Mucosa of descending colon (tissue), 3 donors: ENCODE results near the gene LINC01488. TPM values are rescaled to one million over a fixed set of nuclear protein-coding genes. Genes with fewer than 3 reads are reported as not detected.

ENCODE experiments used
- ATAC-seq: fragments of 200-7000 bp; cut with Tn5 transposase; one replicate; pipeline ENCODE4 v1.9.1; 2020; ENCODE audit warnings: mild to moderate bottlenecking, moderate library complexity
- DNase-seq, 3 donors: peaks; one replicate each; pipeline ENCODE4 v3.0.0-alpha.2; 2020
- H3K36me3 ChIP-seq: fragments of 200-600 bp; one replicate; pipeline ENCODE4 v1.8.0; 2021; ENCODE audit warnings: low read depth, mild to moderate bottlenecking
- H3K4me1 ChIP-seq: fragments of 200-600 bp; one replicate; pipeline ENCODE4 v1.8.0; 2021; ENCODE audit warnings: low read depth, mild to moderate bottlenecking
- H3K4me3 ChIP-seq: fragments of 200-600 bp; one replicate; pipeline ENCODE4 v1.8.0; 2021; ENCODE audit warnings: mild to moderate bottlenecking
- H3K9me3 ChIP-seq: fragments of 200-600 bp; one replicate; pipeline ENCODE4 v1.8.0; 2021; ENCODE audit warnings: mild to moderate bottlenecking
- CTCF ChIP-seq: fragments of 200-600 bp; IDR thresholded peaks from one replicate; pipeline ENCODE4 v1.8.0; 2022; ENCODE audit warnings: antibody characterized with exemption, mild to moderate bottlenecking
- intact Hi-C, 2 donors: fragments of 100-400 bp; cut with DNase I in 1 of 2; cut with micrococcal nuclease in 1 of 2; formaldehyde crosslinking; loops; one replicate each; pipeline versions ENCODE4 v1.11.0 to v1.11.1; 2022; cut with DNase I, micrococcal nuclease
- total RNA-seq, 3 donors: library from RNA; stranded (reverse); fragmentation: NEBNext Ultra II Directional in 2 of 3; extraction: Animal tissue kit (Norgen Biotek cat#: 25700) in 2 of 3; gene quantifications; one replicate each; pipeline versions ENCODE4 v1.2.1 to v1.2.4, GENCODE V29; 2021 to 2023
- donor health status: DM: no; HTN: no; CAD: no; lungs with moderate emphysema.
- donor health status: DM: no; HTN: no; CAD: no.
- donor health status: DM: no; HTN: yes; CAD: no.

The LINC01488 gene
- total RNA-seq, 3 donors from 2014 or later = not detected

GRCh38 chr11:69501121-69501489 is 19.6 kb downstream of the LINC01488 start:
- DNase-seq (no peak), ATAC-seq (no peak)
- intact Hi-C loops = no loop called here
- Histone ChIP-seq H3K36me3 (no peaks in the 10 kb centered on the region), H3K9me3 (no peaks in the 10 kb centered on the region), H3K4me3 (no peak overlapping the region), H3K4me1 (peaks cover 3% of the 10 kb centered on the region)
- no peak for TF ChIP-seq CTCF

DNA sequence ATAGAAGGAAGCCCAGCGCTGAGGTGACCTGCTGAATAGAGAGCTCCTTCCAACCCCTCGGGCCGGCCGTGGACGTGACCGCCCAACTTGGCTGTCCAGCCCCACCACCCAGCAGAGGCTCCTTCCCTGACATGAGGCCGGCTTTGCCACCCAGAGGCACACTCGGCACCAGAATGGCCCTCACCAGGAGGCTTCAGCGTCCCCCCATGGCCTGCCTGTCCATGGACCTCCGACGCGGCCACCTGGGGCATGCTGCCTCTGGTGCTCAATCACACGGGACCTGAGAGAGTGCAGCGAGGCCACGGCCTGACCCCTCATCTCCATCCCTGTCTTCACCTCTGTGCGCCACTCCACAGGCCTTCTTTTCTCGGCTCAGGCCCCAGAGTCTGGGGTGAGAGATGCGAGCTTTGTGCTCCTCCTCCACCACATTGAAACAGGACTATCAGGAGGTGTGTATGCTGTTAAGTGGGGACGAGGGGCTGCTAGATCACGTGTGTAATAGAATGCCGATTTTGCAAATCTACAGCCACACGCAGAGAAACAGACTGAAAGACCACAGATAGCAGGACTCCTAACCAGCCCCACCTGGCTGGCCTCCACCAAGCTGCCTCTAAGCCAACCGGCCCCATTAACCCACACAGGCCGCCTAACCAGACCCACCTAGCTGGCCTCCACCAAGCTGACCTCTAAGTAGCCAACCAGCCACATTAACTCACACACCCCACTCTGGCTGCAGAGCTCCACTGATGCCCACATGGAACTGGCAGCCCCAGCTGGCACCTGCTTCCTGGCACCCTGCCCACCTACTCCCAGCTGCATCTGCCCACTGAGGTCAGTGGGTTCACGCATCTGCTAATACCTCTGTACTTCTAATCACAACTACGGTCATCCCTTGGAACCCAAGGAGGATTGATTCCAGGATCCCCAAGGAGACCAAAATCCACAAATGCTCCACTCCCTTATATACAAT is 20.7 kb downstream of the LINC01488 start:
- ATAC-seq = peak; percentile 30
- Histone ChIP-seq H3K4me1 (peaks cover 3% of the 10 kb centered on the region), H3K36me3 (no peaks in the 10 kb centered on the region), H3K4me3 (no peak overlapping the region), H3K9me3 (no peaks in the 10 kb centered on the region)
- peak in 1 of 3 donors; percentile 23 for DNase-seq
- intact Hi-C loops = no loop called here
- no peak for TF ChIP-seq CTCF

DNA sequence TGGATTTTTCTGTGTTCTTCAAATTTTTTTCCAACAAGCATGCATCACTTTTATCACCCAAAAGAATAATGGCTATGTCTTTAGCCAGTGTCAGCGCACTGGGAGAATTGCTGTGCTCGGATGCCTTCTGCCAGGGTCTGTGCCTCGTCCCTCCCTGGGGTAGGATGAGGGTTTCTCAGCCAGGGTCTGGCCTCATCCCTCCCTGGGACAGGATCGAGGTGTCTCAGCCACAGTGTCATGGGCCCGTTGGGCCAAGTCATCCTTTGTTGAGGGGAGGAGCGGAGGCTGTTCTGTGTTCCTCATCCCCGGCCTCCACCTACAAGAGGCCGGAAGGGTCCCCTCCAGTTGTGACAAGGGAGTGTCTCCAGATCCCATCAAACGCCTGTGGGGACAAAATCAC is 22.7 kb downstream of the LINC01488 start:
- no peak for TF ChIP-seq CTCF
- ATAC-seq (no peak), DNase-seq (peak in 1 of 3 donors; percentile 12)
- Histone ChIP-seq H3K9me3 (no peaks in the 10 kb centered on the region), H3K4me1 (peaks cover 3% of the 10 kb centered on the region), H3K4me3 (no peak overlapping the region), H3K36me3 (no peaks in the 10 kb centered on the region)
- intact Hi-C loops = no loop called here

GRCh38 chr11:69504576-69505335 is 23.3 kb downstream of the LINC01488 start:
- H3K9me3 ChIP-seq = no peaks in the 10 kb centered on the region
- H3K4me3 ChIP-seq = no peak overlapping the region
- no peak for TF ChIP-seq CTCF
- no peaks in the 10 kb centered on the region for H3K36me3 ChIP-seq
- intact Hi-C loops = no loop called here
- DNase-seq (peak in 1 of 3 donors; percentile 44), ATAC-seq (peak; percentile 76)
- peaks cover 3% of the 10 kb centered on the region for H3K4me1 ChIP-seq

DNA sequence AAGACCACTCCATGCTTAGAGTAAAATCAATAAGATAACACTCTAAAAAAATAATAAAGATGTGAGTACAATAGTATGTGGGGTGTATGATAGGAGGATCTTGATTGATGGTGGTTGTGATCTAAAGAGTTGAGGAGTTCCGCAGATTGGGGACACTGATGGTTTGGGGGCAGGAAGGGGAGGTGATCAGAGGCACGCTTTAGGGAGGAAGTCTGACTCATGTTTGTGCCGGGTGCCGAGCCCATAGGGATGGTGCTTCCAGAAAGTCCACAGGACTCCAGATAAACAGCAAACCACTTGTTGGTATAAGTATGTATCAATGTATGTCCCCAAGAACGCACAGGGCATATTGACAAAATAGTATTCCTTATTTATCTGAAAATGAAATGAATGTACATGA is 27.5 kb downstream of the LINC01488 start:
- H3K9me3 ChIP-seq = no peaks in the 10 kb centered on the region
- no peak overlapping the region for H3K4me3 ChIP-seq
- intact Hi-C loops = no loop called here
- no peak for TF ChIP-seq CTCF
- no peaks in the 10 kb centered on the region for H3K4me1 ChIP-seq
- ATAC-seq = no peak
- DNase-seq = peak in 1 of 3 donors; percentile 11
- H3K36me3 ChIP-seq = no peaks in the 10 kb centered on the region
